ENCODE results near the gene ANGPTL4.

DNA sequence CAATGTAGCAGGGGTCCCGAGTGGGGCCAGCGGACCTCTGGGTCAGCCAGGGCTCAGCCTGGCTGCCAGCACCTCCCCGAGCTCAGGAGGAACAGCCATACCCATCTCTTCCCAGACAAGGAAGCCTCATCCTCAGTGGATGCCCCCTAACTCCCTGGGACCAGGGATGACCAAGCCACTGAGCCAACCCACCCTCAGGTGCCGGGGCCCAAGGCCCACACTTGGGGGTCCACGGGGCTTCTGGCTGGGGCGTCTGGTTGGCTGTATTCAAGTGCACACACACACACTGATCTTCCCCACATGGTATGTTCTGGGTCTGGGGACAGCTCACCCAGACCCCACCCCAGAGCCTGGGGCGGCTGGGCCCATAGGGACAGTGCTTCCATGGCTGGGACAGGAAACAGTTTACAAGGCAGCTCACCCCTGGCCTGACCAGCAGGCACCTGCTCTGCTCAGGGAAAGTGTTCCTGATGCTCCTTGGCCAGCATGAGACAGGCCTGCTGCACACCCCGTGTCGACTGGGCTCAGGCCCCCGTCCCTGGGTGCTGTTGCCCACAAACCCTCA, 33.9 kb downstream of the ANGPTL4 start:
- TF ChIP-seq, protein P1, sequence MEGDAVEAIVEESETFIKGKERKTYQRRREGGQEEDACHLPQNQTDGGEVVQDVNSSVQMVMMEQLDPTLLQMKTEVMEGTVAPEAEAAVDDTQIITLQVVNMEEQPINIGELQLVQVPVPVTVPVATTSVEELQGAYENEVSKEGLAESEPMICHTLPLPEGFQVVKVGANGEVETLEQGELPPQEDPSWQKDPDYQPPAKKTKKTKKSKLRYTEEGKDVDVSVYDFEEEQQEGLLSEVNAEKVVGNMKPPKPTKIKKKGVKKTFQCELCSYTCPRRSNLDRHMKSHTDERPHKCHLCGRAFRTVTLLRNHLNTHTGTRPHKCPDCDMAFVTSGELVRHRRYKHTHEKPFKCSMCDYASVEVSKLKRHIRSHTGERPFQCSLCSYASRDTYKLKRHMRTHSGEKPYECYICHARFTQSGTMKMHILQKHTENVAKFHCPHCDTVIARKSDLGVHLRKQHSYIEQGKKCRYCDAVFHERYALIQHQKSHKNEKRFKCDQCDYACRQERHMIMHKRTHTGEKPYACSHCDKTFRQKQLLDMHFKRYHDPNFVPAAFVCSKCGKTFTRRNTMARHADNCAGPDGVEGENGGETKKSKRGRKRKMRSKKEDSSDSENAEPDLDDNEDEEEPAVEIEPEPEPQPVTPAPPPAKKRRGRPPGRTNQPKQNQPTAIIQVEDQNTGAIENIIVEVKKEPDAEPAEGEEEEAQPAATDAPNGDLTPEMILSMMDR (IDR thresholded peaks at IDR 0.05 in 8 of 11, conservative IDR thresholded peaks at IDR 0.05 in 3 of 11): no peak
- TF ChIP-seq POLR2A (IDR thresholded peaks at IDR 0.05): no peak
